Upper lobe of left lung (tissue), 6 donors: ENCODE results near the gene PHF21B. TPM values are rescaled to one million over a fixed set of nuclear protein-coding genes. Genes with fewer than 3 reads are reported as not detected.

Experiments
- ATAC-seq, 2 donors: fragments of 200-7000 bp; cut with Tn5 transposase; one replicate each; pipeline ENCODE4 v1.9.1; 2022; ENCODE audit warnings: mild to moderate bottlenecking in 2 of 2, moderate library complexity in 2 of 2; ENCODE audit not compliant: low FRiP score in 2 of 2
- DNase-seq, 2 donors: peaks; one replicate each; pipeline ENCODE4 v3.0.0-alpha.2; 2019 to 2020
- H3K27ac ChIP-seq, 4 donors: fragments of 200-600 bp; sonication (generic); one replicate each; pipeline ENCODE4 v1.5.1; 2016 to 2019
- H3K27me3 ChIP-seq, 4 donors: fragments of 200-600 bp; sonication (generic); one replicate each; pipeline ENCODE4 v1.5.1; 2017 to 2019
- H3K36me3 ChIP-seq, 4 donors: fragments of 200-600 bp; sonication (generic); one replicate each; pipeline ENCODE4 v1.5.1; 2016 to 2019
- H3K4me1 ChIP-seq, 4 donors: fragments of 200-600 bp; sonication (generic); one replicate each; pipeline ENCODE4 v1.5.1; 2018 to 2019
- H3K4me3 ChIP-seq, 4 donors: fragments of 200-600 bp; sonication (generic); one replicate each; pipeline ENCODE4 v1.5.1; 2017 to 2019; ENCODE audit warnings: mild to moderate bottlenecking in 2 of 4, moderate library complexity in 1 of 4
- H3K9me3 ChIP-seq, 4 donors: fragments of 200-600 bp; sonication (generic); one replicate each; pipeline ENCODE4 v1.5.1; 2018 to 2019
- EP300 ChIP-seq, 4 donors: sonication (generic); formaldehyde crosslinking; IDR thresholded peaks; one replicate each; pipeline ENCODE4 v1.5.1; 2017; ENCODE audit warnings: antibody characterized with exemption in 4 of 4, control low read depth in 2 of 4
- POLR2A ChIP-seq, 4 donors: fragments of 450-650 bp; IDR thresholded peaks; one replicate each; pipeline ENCODE4 v1.5.1; 2016 to 2017; ENCODE audit warnings: antibody characterized with exemption in 4 of 4, mild to moderate bottlenecking in 2 of 4
- POLR2AphosphoS5 ChIP-seq, 2 donors: sonication (generic); formaldehyde crosslinking; IDR thresholded peaks; one replicate each; pipeline ENCODE4 v1.5.1; 2017; ENCODE audit warnings: antibody characterized with exemption in 2 of 2
- WGBS, 2 donors: methylation state at CpG; one replicate each; pipeline ENCODE4 v1.1.5; 2017 to 2018; 5-methylcytosine and 5-hydroxymethylcytosine counted together
- total RNA-seq, 6 donors: library from RNA; depleted of rRNA in 4 of 6; stranded (reverse); fragments of >200 nt in 4 of 6; gene quantifications; one replicate each; pipeline versions ENCODE4 v1.1.0 to v1.2.1, GENCODE V29; 2016 to 2021
- TF ChIP-seq, protein P1 (sequence below), 6 experiments: fragments of 450-650 bp in 4 of 6; fragments of 200-600 bp in 2 of 6; sonication (generic) in 2 of 6; IDR thresholded peaks; one replicate each; pipeline ENCODE4 v1.5.1; 2016 to 2019; ENCODE audit warnings: antibody characterized with exemption in 6 of 6
- donor health status: DM: no; HTN: no; CAD: no; lungs with moderate emphysema.
- donor health status: DM: no; HTN: yes; CAD: no; lungs with severe emphysema.

PHF21B gene
- total RNA-seq, 6 donors from 2014 or later = 0.06 to 0.24 TPM; not detected in 4

DNA sequence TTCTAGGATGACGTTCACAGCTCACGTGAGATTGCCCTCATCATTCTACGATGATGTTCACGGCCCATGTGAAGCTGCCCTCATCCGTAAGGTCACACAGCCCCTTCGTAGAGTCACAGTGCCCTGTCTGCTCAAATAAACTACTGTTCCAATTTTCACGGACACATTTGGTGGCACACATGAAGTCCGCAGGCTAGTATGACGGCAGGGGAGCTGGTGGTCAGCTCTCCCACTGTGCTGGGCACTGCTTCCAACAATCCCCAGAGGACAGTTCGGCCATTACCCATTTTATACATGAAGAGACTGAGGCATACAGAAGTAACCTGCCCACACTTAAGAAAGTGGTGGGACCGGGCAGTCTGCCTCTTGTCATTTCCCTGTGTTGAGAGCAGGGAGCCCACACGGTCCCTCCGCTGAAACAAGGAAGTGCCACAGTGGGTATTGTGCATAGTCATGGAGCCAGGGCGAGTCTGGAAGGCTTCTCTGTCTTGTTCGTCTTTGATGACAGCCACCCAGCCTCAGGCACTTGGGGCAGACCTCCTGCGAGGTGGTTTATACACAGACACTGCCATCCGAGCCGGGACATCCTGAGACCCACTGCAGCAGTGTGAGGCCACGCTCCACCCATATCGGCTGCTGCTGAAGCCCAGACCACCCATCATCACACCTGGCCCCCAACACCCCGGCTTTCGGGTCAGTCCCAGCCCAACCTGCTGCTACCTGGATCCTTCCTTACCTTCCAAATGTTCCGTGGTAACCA, 114.3 kb downstream of the PHF21B start:
- H3K4me3 ChIP-seq = no peak overlapping the region
- TF ChIP-seq POLR2A (IDR thresholded peaks at IDR 0.05) (no peak), POLR2AphosphoS5 (IDR thresholded peaks at IDR 0.05) (no peak), EP300 (IDR thresholded peaks at IDR 0.05) (no peak)
- TF ChIP-seq, protein P1, sequence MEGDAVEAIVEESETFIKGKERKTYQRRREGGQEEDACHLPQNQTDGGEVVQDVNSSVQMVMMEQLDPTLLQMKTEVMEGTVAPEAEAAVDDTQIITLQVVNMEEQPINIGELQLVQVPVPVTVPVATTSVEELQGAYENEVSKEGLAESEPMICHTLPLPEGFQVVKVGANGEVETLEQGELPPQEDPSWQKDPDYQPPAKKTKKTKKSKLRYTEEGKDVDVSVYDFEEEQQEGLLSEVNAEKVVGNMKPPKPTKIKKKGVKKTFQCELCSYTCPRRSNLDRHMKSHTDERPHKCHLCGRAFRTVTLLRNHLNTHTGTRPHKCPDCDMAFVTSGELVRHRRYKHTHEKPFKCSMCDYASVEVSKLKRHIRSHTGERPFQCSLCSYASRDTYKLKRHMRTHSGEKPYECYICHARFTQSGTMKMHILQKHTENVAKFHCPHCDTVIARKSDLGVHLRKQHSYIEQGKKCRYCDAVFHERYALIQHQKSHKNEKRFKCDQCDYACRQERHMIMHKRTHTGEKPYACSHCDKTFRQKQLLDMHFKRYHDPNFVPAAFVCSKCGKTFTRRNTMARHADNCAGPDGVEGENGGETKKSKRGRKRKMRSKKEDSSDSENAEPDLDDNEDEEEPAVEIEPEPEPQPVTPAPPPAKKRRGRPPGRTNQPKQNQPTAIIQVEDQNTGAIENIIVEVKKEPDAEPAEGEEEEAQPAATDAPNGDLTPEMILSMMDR (IDR thresholded peaks at IDR 0.05) = no peak
- WGBS, 2 donors = 81 to 87% methylated on average over 20 to 23 of the region's 23 CpGs
- H3K4me1 ChIP-seq = no peaks in the 10 kb centered on the region
- DNase-seq (no peak), ATAC-seq (no peak)
- H3K27me3 ChIP-seq = no peaks in the 10 kb centered on the region
- H3K27ac ChIP-seq = no peak overlapping the region
- H3K9me3 ChIP-seq = peaks cover 0 to 5% (median 4%) of the 10 kb centered on the region in 4 donors
- no peaks in the 10 kb centered on the region for H3K36me3 ChIP-seq

DNA sequence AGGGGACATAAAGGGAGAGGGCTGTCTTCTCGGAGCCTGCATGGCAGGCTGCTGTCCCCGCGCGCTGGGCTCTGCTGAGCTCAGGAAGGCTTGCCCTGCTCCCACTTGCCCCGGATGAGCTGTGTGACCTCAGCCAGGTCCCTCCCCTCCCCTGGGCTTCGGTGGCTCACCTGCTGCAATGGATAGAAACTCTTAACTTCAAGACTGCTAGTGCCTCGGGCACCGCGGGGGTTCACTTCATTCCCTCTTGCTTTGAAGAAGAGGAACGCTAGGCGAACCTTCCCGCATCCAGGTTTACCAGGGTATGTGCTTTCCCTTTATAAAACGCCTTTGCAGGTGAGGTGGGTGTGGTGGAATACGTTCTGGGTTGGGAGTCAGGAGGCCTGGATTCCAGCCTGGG, 115.0 kb downstream of the PHF21B start:
- DNase-seq (peak in 1 of 2 donors; percentile 47), ATAC-seq (no peak)
- Histone ChIP-seq H3K27ac (no peak overlapping the region), H3K4me1 (no peaks in the 10 kb centered on the region), H3K36me3 (no peaks in the 10 kb centered on the region), H3K27me3 (no peaks in the 10 kb centered on the region), H3K9me3 (no peaks in the 10 kb centered on the region), H3K4me3 (no peak overlapping the region)
- TF ChIP-seq POLR2AphosphoS5 (IDR thresholded peaks at IDR 0.05) = no peak
- TF ChIP-seq, protein P1 (IDR thresholded peaks at IDR 0.05) = no peak
- 81 to 84% methylated on average over 14 of the region's 14 CpGs for WGBS, 2 donors

DNA sequence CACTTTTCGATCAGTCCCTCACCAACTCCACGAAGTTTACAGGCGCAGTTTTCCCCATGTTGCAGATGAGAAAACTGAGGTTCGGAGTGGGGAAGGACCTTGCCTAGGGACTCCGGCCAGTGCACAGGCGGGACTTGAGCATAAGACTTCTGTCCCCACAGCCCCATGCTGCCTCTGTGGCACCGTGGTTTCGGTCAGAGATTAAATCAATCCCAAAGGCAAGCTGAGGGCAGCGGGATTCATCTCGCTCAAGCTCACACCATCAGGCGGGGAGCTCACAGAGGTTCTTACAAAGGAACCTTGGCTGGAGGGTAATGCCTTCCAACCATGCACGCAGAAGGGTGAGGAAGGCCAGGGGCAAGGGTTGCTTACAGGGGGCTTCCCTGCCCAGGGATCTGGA, 115.5 kb downstream of the PHF21B start:
- no peaks in the 10 kb centered on the region for H3K27me3 ChIP-seq
- WGBS, 2 donors = 86 to 88% methylated on average over 10 to 12 of the region's 12 CpGs
- TF ChIP-seq POLR2A (IDR thresholded peaks at IDR 0.05) (no peak), EP300 (IDR thresholded peaks at IDR 0.05) (no peak), POLR2AphosphoS5 (IDR thresholded peaks at IDR 0.05) (no peak)
- TF ChIP-seq, protein P1 (IDR thresholded peaks at IDR 0.05) = no peak
- H3K27ac ChIP-seq = no peak overlapping the region
- ATAC-seq (no peak), DNase-seq (no peak)
- H3K4me3 ChIP-seq = no peak overlapping the region
- no peaks in the 10 kb centered on the region for H3K9me3 ChIP-seq
- no peaks in the 10 kb centered on the region for H3K4me1 ChIP-seq
- no peaks in the 10 kb centered on the region for H3K36me3 ChIP-seq

DNA sequence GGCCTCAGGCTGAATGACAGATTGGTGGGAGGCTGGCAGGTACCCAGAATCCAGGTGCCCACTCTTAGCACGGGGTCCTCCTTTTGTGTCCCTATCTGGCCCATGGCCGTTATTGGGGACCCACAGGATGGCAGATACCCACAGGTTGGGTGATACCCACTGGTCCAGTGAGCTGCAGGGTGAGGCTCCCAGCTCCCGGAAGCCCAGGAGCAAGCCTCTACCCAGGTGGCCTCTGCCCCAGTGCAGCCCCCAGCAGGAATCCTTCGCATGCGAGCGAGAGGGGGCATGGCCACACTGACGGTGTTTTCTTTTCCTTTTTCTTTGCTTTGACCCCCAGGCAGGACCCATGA, 116.1 kb downstream of the PHF21B start:
- no peaks in the 10 kb centered on the region for H3K9me3 ChIP-seq
- H3K27me3 ChIP-seq = no peaks in the 10 kb centered on the region
- TF ChIP-seq, protein P1 (IDR thresholded peaks at IDR 0.05) = no peak
- TF ChIP-seq POLR2AphosphoS5 (IDR thresholded peaks at IDR 0.05) (no peak), POLR2A (IDR thresholded peaks at IDR 0.05) (no peak), EP300 (IDR thresholded peaks at IDR 0.05) (no peak)
- DNase-seq = no peak
- ATAC-seq = no peak
- WGBS, 2 donors = 73 to 77% methylated on average over 6 to 7 of the region's 7 CpGs
- no peaks in the 10 kb centered on the region for H3K4me1 ChIP-seq
- H3K4me3 ChIP-seq = no peak overlapping the region
- no peaks in the 10 kb centered on the region for H3K36me3 ChIP-seq
- H3K27ac ChIP-seq = no peak overlapping the region
